SU-DHL-6 (cell line): ENCODE measurements around the gene ELP5.

Experiments used
- CTCF ChIP-seq: fragments of 200-600 bp; sonication (generic); IDR thresholded peaks from one replicate; pipeline ENCODE4 v1.5.1; 2017; ENCODE audit warnings: antibody characterized with exemption, mild to moderate bottlenecking, low read length, moderate library complexity; ENCODE audit not compliant: insufficient read depth, poor library complexity, severe bottlenecking
- EZH2phosphoT487 ChIP-seq: fragments of 200-600 bp; sonication (generic), shearing (Covaris generic); conservative IDR thresholded peaks from 2 replicates; pipeline ENCODE4 v1.6.1; 2018; ENCODE audit warnings: mild to moderate bottlenecking, antibody characterized with exemption, low read length, moderate library complexity, mixed read lengths

GRCh38 chr17:7229504-7229903 is 22.5 kb upstream of the ELP5 start:
- TF ChIP-seq EZH2phosphoT487, result no peak
- TF ChIP-seq CTCF, result no peak
